Measurements from ENCODE around the gene DUS2.

The DUS2 gene

DNA sequence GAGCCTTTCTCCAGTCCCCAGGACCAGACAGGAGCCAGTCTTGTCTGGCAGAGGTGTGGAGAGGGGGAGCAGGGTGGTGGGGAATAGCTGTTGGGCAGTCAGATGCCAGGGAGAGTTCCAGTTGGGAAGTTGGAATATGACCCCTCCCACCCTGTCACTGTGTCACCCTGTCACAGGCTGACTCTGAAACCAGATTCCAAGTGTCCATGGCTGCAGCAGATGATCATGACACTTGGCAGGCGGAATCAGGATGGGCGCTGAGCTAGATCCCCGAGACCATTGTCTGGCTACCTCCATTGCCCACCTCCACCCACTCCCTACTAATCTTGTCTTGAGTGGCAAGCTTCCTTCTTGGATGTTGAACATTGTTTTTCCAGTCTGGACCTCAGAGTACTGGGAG is 52.9 kb downstream of the DUS2 start:
- POLR2A ChIA-PET, result no interaction called here

DNA sequence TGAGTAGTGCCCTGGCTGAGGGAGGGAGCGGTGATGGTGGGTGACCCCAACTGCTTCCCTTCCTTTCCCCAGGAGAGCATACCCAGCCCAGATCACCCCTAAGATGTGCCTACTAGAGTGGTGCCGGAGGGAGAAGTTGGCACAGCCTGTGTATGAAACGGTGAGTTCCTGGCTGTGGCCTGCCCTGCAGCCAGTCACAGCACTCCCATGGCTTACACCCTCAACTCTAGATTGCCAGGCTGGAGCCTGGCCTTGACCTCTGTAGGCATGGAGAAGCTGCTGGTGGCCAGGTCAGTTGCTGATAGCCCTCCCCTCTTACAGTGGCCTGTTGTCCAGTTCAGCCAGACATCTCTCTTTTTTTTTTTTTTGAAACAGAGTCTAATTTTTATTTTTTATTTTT is 53.5 kb downstream of the DUS2 start:
- POLR2A ChIA-PET, result no interaction called here
- CTCF ChIA-PET, result interaction anchor here (1.0 to 4.0 kb wide), 5 partner anchors 12 to 36 kb away, joined by 3 to 25 read pairs (median 4); no protein-coding TSS in a partner anchor

More for the DNA sequence above, 52.9 kb downstream of the DUS2 start:
- CTCF ChIA-PET, result interaction anchor here (1.0 to 5.2 kb wide), 6 partner anchors 8 to 35 kb away, joined by 3 to 28 read pairs (median 4); partner anchors contain the start of gene NFATC3
- H3K4me3 ChIP-seq (ENCODE audit: low read depth, low read length), result no peak overlapping the region
- DNase-seq (ENCODE audit: low read depth, low spot score), result no peak
- TF ChIP-seq, protein P1, sequence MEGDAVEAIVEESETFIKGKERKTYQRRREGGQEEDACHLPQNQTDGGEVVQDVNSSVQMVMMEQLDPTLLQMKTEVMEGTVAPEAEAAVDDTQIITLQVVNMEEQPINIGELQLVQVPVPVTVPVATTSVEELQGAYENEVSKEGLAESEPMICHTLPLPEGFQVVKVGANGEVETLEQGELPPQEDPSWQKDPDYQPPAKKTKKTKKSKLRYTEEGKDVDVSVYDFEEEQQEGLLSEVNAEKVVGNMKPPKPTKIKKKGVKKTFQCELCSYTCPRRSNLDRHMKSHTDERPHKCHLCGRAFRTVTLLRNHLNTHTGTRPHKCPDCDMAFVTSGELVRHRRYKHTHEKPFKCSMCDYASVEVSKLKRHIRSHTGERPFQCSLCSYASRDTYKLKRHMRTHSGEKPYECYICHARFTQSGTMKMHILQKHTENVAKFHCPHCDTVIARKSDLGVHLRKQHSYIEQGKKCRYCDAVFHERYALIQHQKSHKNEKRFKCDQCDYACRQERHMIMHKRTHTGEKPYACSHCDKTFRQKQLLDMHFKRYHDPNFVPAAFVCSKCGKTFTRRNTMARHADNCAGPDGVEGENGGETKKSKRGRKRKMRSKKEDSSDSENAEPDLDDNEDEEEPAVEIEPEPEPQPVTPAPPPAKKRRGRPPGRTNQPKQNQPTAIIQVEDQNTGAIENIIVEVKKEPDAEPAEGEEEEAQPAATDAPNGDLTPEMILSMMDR (IDR thresholded peaks at IDR 0.05; ENCODE audit: insufficient read depth, low read length, missing control alignments), result no peak

DNA sequence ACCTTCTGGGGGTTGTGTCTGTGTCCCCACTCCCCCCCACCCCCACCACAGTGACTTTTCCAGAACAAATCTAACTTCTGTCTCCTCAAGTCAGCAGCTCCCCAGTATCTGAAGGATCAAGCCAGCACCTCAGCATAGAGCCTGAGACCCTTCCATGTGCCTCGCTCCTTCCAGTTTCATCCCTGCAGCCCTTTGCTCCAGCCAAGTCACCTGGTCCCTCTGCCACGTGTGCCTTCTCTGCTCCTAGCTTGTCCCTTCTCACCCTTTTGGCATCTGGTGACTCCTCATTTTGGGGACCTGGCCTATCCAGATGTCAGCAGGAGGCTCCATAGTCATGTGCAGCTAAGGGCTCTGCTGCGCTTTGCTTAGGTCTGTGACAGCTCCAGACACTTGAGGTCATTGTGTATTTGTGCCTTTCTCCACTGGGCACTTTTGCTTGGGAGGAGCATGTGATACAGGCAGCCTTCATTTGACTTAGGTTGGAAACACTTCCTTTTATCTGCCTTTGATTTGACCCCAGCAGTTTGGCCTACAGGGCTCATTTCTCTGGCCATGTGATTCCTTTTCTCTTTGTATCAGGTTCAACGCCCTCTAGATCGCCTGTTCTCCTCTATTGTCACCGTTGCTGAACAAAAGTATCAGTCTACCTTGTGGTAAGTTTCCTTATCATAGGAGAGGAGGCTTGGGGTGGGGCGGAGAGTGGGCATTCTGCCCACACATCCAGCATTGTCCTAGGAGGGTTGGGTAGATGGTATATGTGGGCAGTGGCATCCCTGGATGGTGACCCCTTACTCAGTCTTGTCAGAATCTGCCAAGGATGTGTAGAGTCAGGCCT is 55.0 kb downstream of the DUS2 start:
- ChIA-PET POLR2A (no interaction called here), CTCF (interaction anchor here (1.1 to 1.4 kb wide), 2 partner anchors 9 to 13 kb away, joined by 3 to 4 read pairs; no protein-coding TSS in a partner anchor)
- TF ChIP-seq, protein P1 (IDR thresholded peaks at IDR 0.05; ENCODE audit: insufficient read depth, low read length, missing control alignments), result no peak
- DNase-seq (ENCODE audit: low read depth, low spot score), result no peak
- H3K4me3 ChIP-seq (ENCODE audit: low read depth, low read length), result no peak overlapping the region

More for the DNA sequence above, 53.5 kb downstream of the DUS2 start:
- no peak for DNase-seq (ENCODE audit: low read depth, low spot score)
- no peak overlapping the region for H3K4me3 ChIP-seq (ENCODE audit: low read depth, low read length)
- TF ChIP-seq, protein P1 (IDR thresholded peaks at IDR 0.05; ENCODE audit: insufficient read depth, low read length, missing control alignments), result no peak

DNA sequence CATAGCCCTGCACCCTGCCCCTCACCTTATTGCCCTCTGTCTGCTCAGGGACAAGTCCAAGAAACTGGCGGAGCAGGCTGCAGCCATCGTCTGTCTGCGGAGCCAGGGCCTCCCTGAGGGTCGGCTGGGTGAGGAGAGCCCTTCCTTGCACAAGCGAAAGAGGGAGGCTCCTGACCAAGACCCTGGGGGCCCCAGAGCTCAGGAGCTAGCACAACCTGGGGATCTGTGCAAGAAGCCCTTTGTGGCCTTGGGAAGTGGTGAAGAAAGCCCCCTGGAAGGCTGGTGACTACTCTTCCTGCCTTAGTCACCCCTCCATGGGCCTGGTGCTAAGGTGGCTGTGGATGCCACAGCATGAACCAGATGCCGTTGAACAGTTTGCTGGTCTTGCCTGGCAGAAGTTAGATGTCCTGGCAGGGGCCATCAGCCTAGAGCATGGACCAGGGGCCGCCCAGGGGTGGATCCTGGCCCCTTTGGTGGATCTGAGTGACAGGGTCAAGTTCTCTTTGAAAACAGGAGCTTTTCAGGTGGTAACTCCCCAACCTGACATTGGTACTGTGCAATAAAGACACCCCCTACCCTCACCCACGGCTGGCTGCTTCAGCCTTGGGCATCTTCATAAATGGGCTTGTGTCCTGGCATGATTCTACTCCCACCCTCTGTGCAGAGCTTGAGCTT is 55.8 kb downstream of the DUS2 start:
- POLR2A ChIA-PET, result interaction anchor here (0.5 kb wide), 1 partner anchor 70 kb away, joined by 4 read pairs; no protein-coding TSS in a partner anchor
- CTCF ChIA-PET, result interaction anchor here (1.5 kb wide), 1 partner anchor 8 kb away, joined by 4 read pairs; no protein-coding TSS in a partner anchor
- TF ChIP-seq, protein P1 (IDR thresholded peaks at IDR 0.05; ENCODE audit: insufficient read depth, low read length, missing control alignments), result no peak

DNA sequence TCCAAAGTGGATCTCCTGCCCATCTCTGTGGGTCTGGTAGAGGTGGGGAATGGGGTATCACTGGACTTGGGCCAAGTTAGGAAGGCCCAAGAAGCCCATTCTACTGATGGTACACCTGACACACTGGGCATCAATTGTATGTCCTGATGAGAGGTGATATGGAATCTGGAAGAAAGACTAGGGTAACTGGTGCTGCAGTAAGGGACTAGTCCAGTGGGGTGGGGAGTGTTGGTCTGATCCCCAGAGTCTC is 56.2 kb downstream of the DUS2 start:
- ChIA-PET CTCF (interaction anchor here (1.5 kb wide), 1 partner anchor 8 kb away, joined by 4 read pairs; no protein-coding TSS in a partner anchor), POLR2A (interaction anchor here (0.5 kb wide), 1 partner anchor 69 kb away, joined by 4 read pairs; no protein-coding TSS in a partner anchor)
- H3K4me3 ChIP-seq (ENCODE audit: low read depth, low read length), result no peak overlapping the region
- DNase-seq (ENCODE audit: low read depth, low spot score), result no peak
- TF ChIP-seq, protein P1 (IDR thresholded peaks at IDR 0.05; ENCODE audit: insufficient read depth, low read length, missing control alignments), result no peak

More for the DNA sequence above, 55.8 kb downstream of the DUS2 start:
- DNase-seq (ENCODE audit: low read depth, low spot score), result no peak
- no peak overlapping the region for H3K4me3 ChIP-seq (ENCODE audit: low read depth, low read length)
